Measurements from ENCODE around the gene FBXL13.
"Not testable (repeated sequence)": the region's sequence is repeated elsewhere in the genome, so short reads cannot be mapped to it uniquely, and the experiment has no call there.

DNA sequence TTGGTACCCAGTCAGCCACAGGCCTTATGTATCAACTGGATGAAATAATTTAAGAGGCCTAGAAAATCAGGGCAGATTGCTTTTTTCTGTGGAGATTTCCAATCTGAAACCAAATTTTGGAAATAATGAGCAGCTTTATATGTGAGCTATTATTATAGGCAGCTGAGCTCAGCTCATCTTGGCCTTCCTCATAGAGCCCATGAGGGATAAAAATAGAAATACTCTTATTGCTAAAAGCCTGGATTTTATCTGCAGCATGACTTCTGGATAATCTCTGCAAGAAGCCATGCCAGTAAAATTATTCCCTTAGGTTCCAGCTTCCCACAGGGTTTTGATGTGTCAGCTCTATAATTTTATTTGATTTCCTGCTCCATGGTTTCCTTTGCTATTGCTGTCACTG is 282.8 kb downstream of the FBXL13 start:
- TF ChIP-seq CTCF (IDR thresholded peaks at IDR 0.05); POLR2AphosphoS5 (IDR thresholded peaks at IDR 0.05; ENCODE audit: low read depth, low read length): not testable (repeated sequence)
